Measurements from ENCODE around the gene LNX2. TPM values are rescaled to one million over a fixed set of nuclear protein-coding genes. Genes with fewer than 3 reads are reported as not detected.

Gene LNX2
- total and polyA plus RNA-seq, 2 of the 4 experiments (the other 2 are of a cell fraction), result 3.1 to 7.2 TPM

GRCh38 chr13:27601208-27601607 lies 19.1 kb downstream of the LNX2 start:
- Histone ChIP-seq H3K79me1 (ENCODE audit: low read depth in 1 of 2, low read length in 2 of 2) (peaks cover 10 to 33% of the 10 kb centered on the region in 2 experiments; a peak in 3 of 4 replicates), H3K14ac (replicated peaks; ENCODE audit: low read depth, low read length) (no peak overlapping the region)

More at GRCh38 chr13:27601208-27601607, 19.1 kb downstream of the LNX2 start:
- Histone ChIP-seq H3K9me1 (ENCODE audit: insufficient read depth, low read length) (0 out of 2 replicates have a peak, but pooled peaks cover 3% of the 10 kb centered on the region), H3K9me3 (ENCODE audit: control insufficient read depth, insufficient read depth, low read length) (no peaks in the 10 kb centered on the region), H2BK120ac (ENCODE audit: low read depth, low read length) (no peak overlapping the region), H2AFZ (replicated peaks; ENCODE audit: low read length, poor library complexity) (no peak overlapping the region), H3K18ac (ENCODE audit: low read depth, low read length) (no peak overlapping the region), H4K91ac (ENCODE audit: insufficient read depth, low read depth, low read length) (no peak overlapping the region), H2BK5ac (ENCODE audit: low read depth, low read length, poor library complexity, severe bottlenecking) (no peak overlapping the region), H3K27me3 (ENCODE audit: control insufficient read depth, insufficient read depth, low read length) (no peaks in the 10 kb centered on the region), H2AK9ac (replicated peaks; ENCODE audit: low read depth, low read length, poor library complexity) (no peak overlapping the region), H3K4ac (ENCODE audit: low read depth, low read length) (no peak overlapping the region), H3K4me1 (ENCODE audit: control insufficient read depth, insufficient read depth, low read length) (no peaks in the 10 kb centered on the region), H4K20me1 (ENCODE audit: insufficient read depth, low read length) (no peaks in the 10 kb centered on the region), H2AK5ac (ENCODE audit: low read depth, low read length) (no peak overlapping the region), H3K9ac (ENCODE audit: low read depth, low read length) (no peak overlapping the region), H4K5ac (ENCODE audit: low read depth, low read length) (no peak overlapping the region), H3K23ac (ENCODE audit: low read depth, low read length) (no peak overlapping the region), H3K36me3 (ENCODE audit: control insufficient read depth, insufficient read depth, low read length) (no peaks in the 10 kb centered on the region), H3K56ac (ENCODE audit: extremely low read depth, insufficient read depth, low read length) (no peak overlapping the region), H4K8ac (ENCODE audit: low read depth in 2 of 2, low read length in 2 of 2) (no peak overlapping the region), H3K27ac (ENCODE audit: insufficient read depth, low read length) (no peak overlapping the region), H2BK15ac (ENCODE audit: low read depth, low read length) (no peak overlapping the region), H3K4me3 (ENCODE audit: insufficient read depth, low read depth, low read length) (no peak overlapping the region), H3K4me2 (ENCODE audit: low read depth, low read length) (no peak overlapping the region), H2BK20ac (ENCODE audit: low read depth, low read length) (no peak overlapping the region)
- in situ Hi-C loops (cut with MboI; ENCODE audit: low sequenced_read_pairs), result loop anchor here (25.0 kb wide), 1 partner anchor 614 kb away; no protein-coding TSS in a partner anchor
- CTCF ChIA-PET, result interaction anchor here (0.6 to 1.0 kb wide), 2 partner anchors 17 to 1137 kb away, joined by 3 read pairs; no protein-coding TSS in a partner anchor
- BruUV-seq (replicated peaks), result no TSS peak
- dilution Hi-C loops (cut with HindIII; ENCODE audit: low sequenced_read_pairs, unreplicated experiment), result no loop called here
- DNase-seq (no peak), ATAC-seq (ENCODE audit: low read depth) (no peak)
- POLR2A ChIA-PET (ENCODE audit: unreplicated experiment), result no interaction called here
- TF ChIP-seq CEBPB (IDR thresholded peaks at IDR 0.05; ENCODE audit: low read depth, low read length), result no peak
- no peak for TF ChIP-seq RFX5 (IDR thresholded peaks at IDR 0.05; ENCODE audit: low read depth, low read length)
- TF ChIP-seq RAD21 (IDR thresholded peaks at IDR 0.05; ENCODE audit: low read length), result no peak
- no peak for TF ChIP-seq MXI1 (IDR thresholded peaks at IDR 0.05; ENCODE audit: borderline replicate concordance, low read depth, low read length)
- TF ChIP-seq FOS (IDR thresholded peaks at IDR 0.05; ENCODE audit: low read depth, low read length), result no peak
- intact Hi-C loops (cut with micrococcal nuclease), result no loop called here
- no CpG with 5 or more reads among the region's 2 CpGs for WGBS, 2 experiments (ENCODE audit: extremely low coverage in 2 of 2, insufficient read length in 1 of 2)
